Mucosa of descending colon (tissue), 3 donors: Measurements from ENCODE around the gene PPHLN1. TPM values are rescaled to one million over a fixed set of nuclear protein-coding genes. Genes with fewer than 3 reads are reported as not detected.

Experiments
- ATAC-seq: fragments of 200-7000 bp; cut with Tn5 transposase; one replicate; pipeline ENCODE4 v1.9.1; 2020; ENCODE audit warnings: mild to moderate bottlenecking, moderate library complexity
- DNase-seq, 3 donors: peaks; one replicate each; pipeline ENCODE4 v3.0.0-alpha.2; 2020
- H3K36me3 ChIP-seq: fragments of 200-600 bp; one replicate; pipeline ENCODE4 v1.8.0; 2021; ENCODE audit warnings: low read depth, mild to moderate bottlenecking
- H3K4me1 ChIP-seq: fragments of 200-600 bp; one replicate; pipeline ENCODE4 v1.8.0; 2021; ENCODE audit warnings: low read depth, mild to moderate bottlenecking
- H3K4me3 ChIP-seq: fragments of 200-600 bp; one replicate; pipeline ENCODE4 v1.8.0; 2021; ENCODE audit warnings: mild to moderate bottlenecking
- H3K9me3 ChIP-seq: fragments of 200-600 bp; one replicate; pipeline ENCODE4 v1.8.0; 2021; ENCODE audit warnings: mild to moderate bottlenecking
- CTCF ChIP-seq: fragments of 200-600 bp; IDR thresholded peaks from one replicate; pipeline ENCODE4 v1.8.0; 2022; ENCODE audit warnings: antibody characterized with exemption, mild to moderate bottlenecking
- intact Hi-C, 2 donors: fragments of 100-400 bp; cut with DNase I in 1 of 2; cut with micrococcal nuclease in 1 of 2; formaldehyde crosslinking; loops; one replicate each; pipeline versions ENCODE4 v1.11.0 to v1.11.1; 2022; cut with DNase I, micrococcal nuclease
- total RNA-seq, 3 donors: library from RNA; stranded (reverse); fragmentation: NEBNext Ultra II Directional in 2 of 3; extraction: Animal tissue kit (Norgen Biotek cat#: 25700) in 2 of 3; gene quantifications; one replicate each; pipeline versions ENCODE4 v1.2.1 to v1.2.4, GENCODE V29; 2021 to 2023
- donor health status: DM: no; HTN: no; CAD: no; lungs with moderate emphysema.
- donor health status: DM: no; HTN: no; CAD: no.
- donor health status: DM: no; HTN: yes; CAD: no.

Gene PPHLN1
- total RNA-seq, 3 donors from 2014 or later = 43.7 to 50.6 (median 44.9) TPM

DNA sequence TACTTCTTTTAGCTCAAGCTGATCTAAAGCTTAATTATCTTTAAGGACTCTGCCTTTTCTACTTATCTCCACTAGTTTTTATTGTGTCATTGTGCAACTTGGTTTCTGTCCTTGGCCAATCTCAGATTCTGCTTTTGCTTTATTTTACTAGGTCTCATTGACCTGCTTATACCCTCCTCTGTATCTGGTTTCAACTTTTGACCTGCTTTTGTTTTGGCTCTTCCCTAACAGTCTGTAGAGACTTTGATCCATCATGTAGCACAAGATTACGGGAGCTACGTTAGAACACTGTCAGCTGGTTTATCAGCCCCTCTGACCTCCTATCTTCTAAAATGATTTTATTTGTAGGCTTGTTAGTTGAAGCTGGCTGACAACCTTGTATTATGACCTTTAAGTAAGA lies 43.7 kb upstream of the PPHLN1 start:
- DNase-seq (no peak), ATAC-seq (no peak)

GRCh38 chr12:42283739-42284138 lies 42.2 kb upstream of the PPHLN1 start:
- H3K4me3 ChIP-seq = no peak overlapping the region
- TF ChIP-seq CTCF = no peak
- no peak for ATAC-seq
- H3K9me3 ChIP-seq = no peaks in the 10 kb centered on the region
- no peak for DNase-seq
- H3K4me1 ChIP-seq = no peaks in the 10 kb centered on the region
- intact Hi-C loops = no loop called here
- no peaks in the 10 kb centered on the region for H3K36me3 ChIP-seq

More for the DNA sequence above, 43.7 kb upstream of the PPHLN1 start:
- no peaks in the 10 kb centered on the region for H3K36me3 ChIP-seq
- no peaks in the 10 kb centered on the region for H3K9me3 ChIP-seq
- H3K4me1 ChIP-seq = no peaks in the 10 kb centered on the region
- no peak overlapping the region for H3K4me3 ChIP-seq
- intact Hi-C loops = no loop called here
- no peak for TF ChIP-seq CTCF

DNA sequence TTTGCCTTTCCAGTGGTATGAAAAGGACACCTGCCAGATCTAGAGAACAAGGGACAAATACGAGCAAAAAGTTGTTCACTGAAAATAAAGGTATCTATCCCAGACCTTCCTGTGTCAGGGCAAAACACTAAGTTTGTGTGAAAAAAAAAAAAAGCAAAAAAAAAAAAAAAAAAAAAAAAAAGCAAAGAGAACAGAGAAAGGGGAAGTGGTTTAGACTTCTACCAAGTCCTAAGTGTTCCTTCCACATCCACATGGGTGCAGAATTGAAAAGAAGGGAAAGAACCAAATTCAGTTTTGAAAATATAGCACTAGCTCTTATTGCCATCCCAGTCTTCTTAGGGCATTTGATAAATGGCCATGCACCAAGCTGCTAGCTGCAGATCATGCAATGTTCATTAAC lies 41.8 kb upstream of the PPHLN1 start:
- Histone ChIP-seq H3K4me1 (no peaks in the 10 kb centered on the region), H3K36me3 (no peaks in the 10 kb centered on the region), H3K4me3 (no peak overlapping the region), H3K9me3 (no peaks in the 10 kb centered on the region)
- intact Hi-C loops = no loop called here
- no peak for ATAC-seq
- no peak for DNase-seq
- TF ChIP-seq CTCF = no peak

- DNase-seq (no peak), ATAC-seq (no peak)
- intact Hi-C loops = no loop called here
- TF ChIP-seq CTCF = no peak
- no peaks in the 10 kb centered on the region for H3K9me3 ChIP-seq
- no peaks in the 10 kb centered on the region for H3K36me3 ChIP-seq
- no peak overlapping the region for H3K4me3 ChIP-seq
- no peaks in the 10 kb centered on the region for H3K4me1 ChIP-seq
Measured at GRCh38 chr12:42284876-42285275, 41.1 kb upstream of the PPHLN1 start.

DNA sequence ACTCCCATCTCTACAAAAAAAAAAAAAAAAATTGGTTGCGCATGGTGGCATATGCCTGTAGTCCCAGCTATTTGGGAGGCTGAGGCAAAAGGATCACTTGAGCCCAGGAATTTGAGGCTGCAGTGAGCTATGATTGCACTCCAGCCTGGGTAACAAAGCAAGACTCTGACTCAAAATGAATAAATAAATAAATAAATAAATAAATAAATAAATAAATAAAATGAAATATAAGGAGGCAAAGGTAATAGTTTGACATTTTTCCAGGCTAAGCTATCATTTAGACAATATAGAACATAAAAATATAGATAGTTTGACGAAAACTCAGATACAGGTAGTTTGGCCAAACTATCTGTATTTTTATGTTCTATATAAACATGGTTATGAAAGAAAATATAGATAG lies 40.5 kb upstream of the PPHLN1 start:
- no peak overlapping the region for H3K4me3 ChIP-seq
- no peak for TF ChIP-seq CTCF
- DNase-seq (no peak), ATAC-seq (no peak)
- H3K36me3 ChIP-seq = no peaks in the 10 kb centered on the region
- intact Hi-C loops = no loop called here
- H3K4me1 ChIP-seq = no peaks in the 10 kb centered on the region
- no peaks in the 10 kb centered on the region for H3K9me3 ChIP-seq

DNA sequence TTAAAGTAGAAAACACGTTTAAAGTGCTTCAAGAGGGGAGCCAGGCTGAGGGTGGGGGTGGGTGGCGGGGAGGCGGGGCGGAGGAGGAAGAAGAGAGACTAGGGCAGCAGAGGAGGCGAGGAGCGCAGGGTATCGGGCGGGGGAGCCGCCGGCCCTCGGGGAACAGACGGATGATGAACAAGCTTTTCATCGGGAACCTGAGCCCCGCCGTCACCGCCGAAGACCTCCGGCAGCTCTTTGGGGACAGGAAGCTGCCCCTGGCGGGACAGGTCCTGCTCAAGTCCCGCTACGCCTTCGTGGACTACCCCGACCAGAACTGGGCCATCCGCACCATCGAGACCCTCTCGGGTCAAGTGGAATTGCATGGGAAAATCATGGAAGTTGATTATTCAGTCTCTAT lies 39.2 kb upstream of the PPHLN1 start:
- no peaks in the 10 kb centered on the region for H3K4me1 ChIP-seq
- no peaks in the 10 kb centered on the region for H3K9me3 ChIP-seq
- no peak overlapping the region for H3K4me3 ChIP-seq
- no peak for TF ChIP-seq CTCF
- H3K36me3 ChIP-seq = no peaks in the 10 kb centered on the region
- DNase-seq (no peak), ATAC-seq (no peak)
- intact Hi-C loops = no loop called here
